ENCODE results near the gene KREMEN2.
"Not testable (repeated sequence)": the region's sequence is repeated elsewhere in the genome, so short reads cannot be mapped to it uniquely, and the experiment has no call there.

Gene KREMEN2, protein sequence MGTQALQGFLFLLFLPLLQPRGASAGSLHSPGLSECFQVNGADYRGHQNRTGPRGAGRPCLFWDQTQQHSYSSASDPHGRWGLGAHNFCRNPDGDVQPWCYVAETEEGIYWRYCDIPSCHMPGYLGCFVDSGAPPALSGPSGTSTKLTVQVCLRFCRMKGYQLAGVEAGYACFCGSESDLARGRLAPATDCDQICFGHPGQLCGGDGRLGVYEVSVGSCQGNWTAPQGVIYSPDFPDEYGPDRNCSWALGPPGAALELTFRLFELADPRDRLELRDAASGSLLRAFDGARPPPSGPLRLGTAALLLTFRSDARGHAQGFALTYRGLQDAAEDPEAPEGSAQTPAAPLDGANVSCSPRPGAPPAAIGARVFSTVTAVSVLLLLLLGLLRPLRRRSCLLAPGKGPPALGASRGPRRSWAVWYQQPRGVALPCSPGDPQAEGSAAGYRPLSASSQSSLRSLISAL

DNA sequence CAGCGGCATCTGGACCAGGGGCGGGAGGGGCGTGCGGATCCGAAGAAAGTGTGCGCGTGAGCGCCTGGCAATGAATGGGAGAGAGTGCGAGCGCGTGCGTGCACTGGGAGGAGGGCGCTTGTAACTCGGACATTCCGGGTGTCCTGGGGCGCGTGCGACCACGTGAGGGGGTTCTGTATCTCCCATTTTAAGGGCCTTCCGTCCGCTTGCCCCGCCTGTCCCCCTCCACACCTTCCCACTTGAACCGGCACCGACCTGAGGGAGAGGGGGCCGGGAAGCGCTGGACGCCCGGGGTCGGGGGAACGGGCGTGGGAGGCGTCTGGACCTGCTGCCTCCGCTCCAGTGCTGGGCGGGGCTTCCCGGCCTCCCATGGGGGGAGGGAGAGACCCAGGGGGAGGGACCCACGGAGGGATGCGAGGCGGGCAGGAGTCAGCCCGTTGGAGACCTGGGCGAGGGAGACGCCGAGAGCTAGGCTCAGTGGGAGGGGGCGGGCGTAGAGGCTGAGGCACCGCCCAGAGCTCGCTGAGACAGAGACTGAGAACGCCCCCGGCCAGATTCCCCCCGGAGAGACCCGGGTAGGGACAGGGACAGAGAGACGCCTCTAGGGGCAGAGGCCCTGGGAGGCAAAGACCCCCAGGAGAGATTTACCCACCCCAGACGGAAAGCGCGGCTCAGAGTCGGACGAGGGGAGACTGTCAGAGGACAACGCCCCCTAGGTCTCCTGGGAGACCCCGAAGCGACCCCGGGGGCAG lies at the start of gene KREMEN2:
Gene KREMEN2 (plus strand): TSS at position 553 of the 752 bp plus-strand sequence. CDS start 246 bp downstream, outside the sequence.
- no peak for DNase-seq

DNA sequence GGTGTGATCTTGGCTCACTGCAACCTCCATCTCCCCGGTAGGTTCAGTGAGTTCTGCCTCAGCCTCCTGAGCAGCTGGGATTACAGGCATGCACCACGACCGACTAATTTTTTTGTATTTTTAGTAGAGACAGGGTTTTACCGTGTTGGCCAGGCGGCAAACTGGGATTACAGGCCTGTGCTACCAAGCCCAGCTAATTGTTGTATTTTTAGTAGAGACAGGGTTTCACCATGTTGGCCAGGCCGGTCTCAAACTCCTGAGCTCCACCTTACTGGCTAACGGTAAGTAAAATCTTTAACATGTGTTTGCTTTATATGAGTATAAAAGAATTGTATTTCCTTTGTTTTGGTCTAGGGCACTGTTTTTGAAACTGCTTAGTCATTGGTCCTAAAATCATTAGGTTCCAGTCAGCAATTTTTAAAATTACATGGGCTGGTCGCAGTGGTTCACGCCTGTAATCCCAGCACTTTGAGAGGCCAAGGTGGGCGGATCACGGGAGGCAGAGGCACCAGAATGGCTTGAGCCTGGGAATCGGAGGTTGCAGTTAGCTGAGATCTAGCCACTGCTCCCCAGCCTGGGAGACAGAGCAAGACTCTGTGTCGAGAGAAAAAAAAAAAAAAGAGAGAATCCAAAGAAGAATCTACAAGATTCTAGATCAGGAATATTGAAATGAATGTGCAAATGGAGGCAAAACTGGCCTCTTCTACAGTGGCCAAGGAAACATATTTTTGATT lies 48.7 kb upstream of the KREMEN2 start:
- no peak for DNase-seq

DNA sequence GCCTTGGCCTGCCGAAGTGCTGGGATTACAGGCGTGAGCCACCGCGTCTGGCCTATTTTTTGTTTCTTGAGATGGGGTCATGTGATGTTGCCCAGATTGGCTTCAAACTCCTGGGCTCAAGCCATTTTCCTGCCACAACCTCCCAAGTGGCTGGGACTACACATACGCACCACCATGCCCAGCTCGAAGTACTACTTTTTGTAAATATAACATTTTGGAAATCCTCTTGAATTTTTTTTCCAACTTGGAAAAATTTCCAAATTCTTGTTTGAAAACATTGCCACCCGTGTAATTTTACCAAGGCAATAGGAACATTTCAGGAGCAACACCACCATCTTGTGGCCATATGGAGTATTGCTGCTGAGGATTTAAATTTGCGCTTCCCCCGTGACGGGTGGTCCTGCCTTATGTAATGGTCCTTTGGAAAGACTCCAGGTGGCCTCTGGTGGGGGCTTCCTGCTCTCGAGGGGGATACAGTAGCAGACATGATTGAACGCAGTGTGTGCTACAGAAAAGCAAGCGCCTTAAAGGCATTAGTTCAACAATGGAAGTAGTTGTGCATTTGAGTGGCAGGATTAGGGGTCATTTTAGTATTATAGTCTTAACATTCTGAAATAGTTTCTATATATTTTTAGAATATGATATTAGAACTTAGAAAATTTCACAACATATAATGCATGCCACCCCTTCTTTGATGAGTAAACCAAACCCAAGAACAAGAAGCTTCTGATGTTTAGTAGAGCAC lies 44.4 kb upstream of the KREMEN2 start:
- peak; percentile 60 for DNase-seq

DNA sequence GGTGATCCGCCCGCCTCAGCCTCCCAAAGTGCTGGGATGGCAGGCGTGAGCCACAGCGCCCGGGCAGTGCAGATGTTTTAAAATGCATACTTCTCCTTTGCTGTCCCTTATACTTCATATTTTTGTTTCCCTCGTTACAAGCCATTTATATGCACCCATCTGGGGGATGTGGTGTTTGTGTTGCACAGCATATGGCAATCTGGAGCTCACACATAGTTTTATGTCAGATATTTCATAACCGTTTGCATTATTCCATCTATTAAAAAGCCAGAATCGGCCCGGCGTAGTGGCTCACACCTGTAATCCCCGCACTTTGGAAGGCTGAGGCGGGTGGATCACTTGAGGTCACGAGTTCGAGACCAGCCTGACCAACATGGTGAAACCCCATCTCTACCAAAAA lies 40.6 kb upstream of the KREMEN2 start:
- DNase-seq: no peak

DNA sequence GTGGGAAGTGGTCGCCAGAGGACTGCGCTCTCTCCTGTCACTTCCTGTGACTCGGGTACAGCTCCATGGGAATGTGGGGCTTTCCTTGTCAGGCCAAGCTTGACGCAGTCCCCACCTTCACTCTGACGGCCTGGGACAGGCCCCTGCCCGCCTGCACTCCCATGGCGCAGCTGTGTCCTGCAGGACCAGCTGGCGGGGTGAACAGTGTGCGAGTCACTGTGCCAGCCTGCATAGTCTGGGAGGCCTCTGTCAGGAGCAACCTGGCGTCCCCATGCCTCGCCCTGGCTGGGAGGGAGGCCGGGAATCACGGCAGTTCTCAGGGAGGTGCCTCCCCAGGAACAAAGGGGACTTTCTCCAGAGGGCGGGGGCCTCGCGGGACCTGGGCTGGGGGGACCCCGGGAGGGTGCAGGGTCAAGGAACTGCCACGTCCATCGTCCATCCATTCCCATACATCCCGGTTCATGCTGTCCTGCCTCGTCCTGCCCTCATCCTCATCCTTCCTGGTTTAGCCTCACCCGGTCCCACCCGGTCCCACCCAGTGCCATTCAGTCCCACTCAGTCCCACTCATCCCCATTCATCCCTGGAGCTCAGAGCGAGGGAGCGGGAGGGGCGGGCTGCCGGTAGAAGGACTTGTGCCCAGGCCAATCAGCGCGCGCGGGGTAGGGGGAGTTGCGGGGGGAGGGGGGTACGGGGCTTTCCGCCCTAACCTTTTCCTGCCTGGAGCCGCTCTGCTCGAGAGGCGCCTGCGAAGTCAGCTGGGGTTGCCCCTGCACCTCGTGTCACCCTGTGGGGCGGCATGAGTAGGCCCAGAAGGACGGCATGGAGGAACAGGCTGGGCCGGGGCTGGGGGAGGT lies 38.9 kb upstream of the KREMEN2 start:
- DNase-seq: no peak

DNA sequence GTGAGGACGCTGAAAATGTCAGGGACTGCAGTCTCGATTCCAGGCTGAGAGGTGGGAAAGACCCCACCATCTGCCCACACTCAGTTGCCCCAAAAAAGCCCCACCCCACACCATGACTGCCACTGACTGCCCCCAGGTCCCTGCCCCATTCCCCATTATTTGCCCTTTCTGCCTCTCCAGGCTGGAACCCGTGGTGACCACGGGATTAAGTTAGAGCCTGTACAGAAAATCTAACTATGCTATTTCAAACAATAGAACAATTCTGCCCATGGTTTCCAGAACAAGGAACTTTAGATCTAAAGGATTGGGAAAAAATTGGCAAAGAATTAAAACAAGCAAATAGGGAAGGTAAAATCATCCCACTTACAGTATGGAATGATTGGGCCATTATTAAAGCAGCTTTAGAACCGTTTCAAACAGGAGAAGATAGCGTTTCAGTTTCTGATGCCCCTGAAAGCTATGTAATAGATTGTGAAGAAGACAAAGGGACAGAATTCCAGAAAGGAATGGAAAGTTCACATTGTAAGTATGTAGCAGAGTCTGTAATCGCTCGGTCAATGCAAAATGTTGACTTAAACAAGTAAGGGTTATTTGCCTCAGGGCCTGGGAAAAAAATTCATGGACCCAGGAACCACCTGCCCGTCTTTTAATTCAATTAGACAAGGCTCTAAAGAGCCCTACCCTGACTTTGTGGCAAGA lies 38.0 kb upstream of the KREMEN2 start:
- no peak for DNase-seq

DNA sequence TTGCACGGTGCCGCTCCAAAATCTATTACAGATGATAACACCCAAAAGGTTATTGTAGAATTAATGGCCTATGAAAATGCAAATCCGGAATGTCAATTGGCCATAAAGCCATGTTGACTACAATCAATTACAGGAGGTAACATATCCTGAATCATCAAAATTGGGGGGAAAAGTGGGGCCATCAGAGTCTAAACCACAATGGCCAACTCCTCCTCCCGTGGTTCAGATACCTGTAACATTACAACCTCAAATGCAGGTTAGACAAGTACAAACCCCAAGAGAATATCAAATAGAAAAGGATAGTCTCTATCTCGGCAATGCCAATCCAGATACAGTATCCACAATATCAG lies 37.5 kb upstream of the KREMEN2 start:
- DNase-seq: no peak

DNA sequence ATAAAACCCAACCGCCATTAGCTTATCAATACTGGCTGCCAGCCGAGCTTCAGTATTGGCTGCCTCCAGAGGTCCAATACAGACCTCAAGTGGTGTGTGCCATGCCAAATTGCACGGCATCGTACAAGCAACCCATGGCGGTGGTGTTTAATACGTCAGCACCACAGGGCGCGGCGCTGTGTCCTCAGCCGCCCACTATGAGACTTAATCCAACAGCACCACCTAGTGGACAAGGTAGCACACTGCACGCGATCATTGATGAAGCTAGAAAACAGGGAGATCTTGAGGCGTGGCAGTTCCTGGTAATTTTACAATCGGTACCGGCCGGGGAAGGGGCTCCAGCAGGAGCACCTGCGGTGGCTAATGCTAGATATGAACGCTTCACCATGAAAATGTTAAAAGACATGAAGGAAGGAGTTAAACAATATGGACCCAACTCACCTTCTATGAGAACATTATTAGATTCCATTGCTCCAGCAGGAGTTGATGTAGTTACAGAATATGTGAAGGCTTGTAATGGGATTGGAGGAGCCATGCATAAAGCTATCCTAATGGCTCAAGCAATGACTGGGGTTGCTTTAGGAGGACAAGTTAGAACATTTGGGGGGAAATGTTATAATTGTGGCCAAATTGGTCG lies 36.9 kb upstream of the KREMEN2 start:
- peak; percentile 88 for DNase-seq

DNA sequence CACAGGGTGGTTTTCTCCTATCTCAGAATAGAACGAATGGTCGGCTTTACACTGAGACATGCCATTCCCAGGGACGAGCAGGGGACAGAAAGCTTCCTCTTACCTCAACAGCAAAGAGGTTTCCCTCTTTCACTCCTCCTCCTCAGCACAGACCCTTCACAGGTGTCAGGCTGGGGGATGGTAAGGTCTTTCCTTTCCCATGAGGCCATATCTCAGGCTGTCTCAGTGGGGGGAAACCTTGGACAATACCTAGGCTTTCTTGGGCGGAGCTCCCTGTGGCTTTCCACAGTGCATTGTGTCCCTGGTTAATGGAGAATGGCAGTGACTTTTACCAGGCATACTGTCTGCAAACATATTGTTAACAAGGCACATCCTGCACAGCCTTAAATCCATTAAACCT lies 35.9 kb upstream of the KREMEN2 start:
- not testable (repeated sequence) for DNase-seq

DNA sequence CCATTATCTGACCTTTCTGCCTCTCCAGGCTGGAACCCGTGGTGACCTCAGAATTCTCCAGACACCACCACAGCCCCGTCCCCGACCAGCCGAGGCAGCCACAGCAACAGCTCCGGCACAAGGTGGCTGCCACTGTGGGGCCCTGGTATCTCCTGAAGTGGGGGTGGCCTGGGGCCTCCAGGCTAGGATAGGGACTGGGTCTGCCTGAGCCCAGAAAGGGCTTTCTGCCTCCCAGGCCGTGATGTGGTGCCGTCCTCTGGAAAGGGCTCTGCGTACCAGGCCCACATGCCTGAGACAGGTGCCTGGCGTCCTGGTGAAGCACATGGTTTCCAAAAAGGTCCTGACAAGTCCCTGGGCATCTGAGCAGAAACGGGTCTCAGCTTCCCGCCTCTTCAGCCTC lies 35.3 kb upstream of the KREMEN2 start:
- no peak for DNase-seq

DNA sequence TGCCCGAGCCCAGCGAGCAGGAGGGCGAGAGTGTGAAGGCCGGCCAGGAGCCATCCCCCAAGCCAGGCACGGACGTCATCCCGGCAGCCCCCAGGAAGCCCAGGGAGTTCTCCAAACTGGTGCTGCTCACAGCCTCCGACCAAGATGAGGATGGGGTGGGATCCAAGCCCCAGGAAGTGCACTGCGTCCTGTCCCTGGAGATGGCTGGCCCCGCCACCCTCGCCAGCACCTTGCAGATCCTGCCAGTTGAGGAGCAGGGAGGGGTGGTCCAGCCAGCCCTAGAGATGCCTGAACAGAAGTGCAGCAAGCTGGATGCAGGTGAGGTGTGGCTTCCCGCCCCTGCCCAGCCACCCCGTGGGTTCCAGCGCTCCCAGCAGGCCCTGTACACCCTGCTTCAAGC lies 34.4 kb upstream of the KREMEN2 start:
- DNase-seq: no peak

DNA sequence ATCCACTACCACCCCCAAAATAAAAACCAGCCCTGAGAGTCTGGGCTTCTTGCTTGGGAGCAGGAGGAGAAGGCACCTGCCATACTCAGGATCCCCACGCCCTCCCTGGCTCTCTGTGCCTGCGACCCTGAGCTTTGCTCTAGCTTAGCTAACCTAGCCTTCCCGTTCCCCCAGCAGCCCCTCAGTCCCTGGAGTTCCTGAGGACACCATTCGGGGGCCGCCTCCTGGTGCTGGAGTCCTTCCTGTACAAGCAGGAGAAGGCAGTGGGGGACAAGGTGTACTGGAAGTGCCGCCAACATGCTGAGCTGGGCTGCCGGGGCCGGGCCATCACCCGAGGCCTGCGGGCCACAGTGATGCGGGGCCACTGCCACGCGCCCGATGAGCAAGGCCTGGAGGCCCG lies 33.8 kb upstream of the KREMEN2 start:
- DNase-seq: no peak

DNA sequence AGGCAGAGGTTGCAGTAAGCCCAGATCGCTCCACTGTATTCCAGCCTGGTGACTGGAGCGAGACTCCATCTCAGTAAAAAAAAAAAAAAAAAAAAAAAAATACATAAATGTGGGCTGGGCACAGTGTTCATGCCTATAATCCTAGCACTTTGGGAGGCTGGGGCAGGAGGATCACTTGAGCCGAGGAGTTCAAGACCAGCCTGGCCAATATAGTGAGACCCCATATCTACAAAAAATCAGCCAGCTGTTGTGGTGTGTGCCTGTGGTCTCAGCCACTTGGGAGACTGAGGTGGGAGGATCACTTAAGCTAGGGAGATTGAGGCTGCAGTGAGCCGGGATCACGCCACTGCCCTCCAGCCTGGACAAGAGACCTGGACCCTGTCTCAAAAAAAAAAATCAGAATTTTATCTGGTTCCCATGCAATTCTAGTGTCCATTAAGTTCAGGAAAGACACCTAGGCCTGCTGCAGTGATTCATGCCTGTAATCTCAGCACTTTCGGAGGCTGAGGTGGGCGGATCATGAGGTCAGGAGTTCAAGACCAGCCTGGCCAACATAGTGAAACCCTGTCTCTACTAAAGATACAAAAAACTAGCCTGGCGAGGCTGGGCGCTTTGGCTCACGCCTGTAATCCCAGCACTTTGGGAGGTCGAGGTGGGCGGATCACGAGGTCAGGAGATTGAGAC lies 32.7 kb upstream of the KREMEN2 start:
- not testable (repeated sequence) for DNase-seq

DNA sequence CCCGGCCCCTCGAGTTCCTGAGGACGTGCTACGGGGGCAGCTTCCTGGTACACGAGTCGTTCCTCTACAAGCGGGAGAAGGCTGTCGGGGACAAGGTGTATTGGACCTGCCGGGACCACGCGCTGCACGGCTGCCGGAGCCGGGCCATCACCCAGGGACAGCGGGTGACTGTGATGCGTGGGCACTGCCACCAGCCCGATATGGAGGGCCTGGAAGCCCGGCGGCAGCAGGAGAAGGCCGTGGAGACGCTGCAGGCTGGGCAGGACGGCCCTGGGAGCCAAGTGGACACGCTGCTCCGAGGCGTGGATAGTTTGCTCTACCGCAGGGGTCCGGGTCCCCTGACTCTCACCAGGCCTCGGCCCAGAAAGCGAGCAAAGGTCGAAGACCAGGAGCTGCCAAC lies 30.9 kb upstream of the KREMEN2 start:
- no peak for DNase-seq

DNA sequence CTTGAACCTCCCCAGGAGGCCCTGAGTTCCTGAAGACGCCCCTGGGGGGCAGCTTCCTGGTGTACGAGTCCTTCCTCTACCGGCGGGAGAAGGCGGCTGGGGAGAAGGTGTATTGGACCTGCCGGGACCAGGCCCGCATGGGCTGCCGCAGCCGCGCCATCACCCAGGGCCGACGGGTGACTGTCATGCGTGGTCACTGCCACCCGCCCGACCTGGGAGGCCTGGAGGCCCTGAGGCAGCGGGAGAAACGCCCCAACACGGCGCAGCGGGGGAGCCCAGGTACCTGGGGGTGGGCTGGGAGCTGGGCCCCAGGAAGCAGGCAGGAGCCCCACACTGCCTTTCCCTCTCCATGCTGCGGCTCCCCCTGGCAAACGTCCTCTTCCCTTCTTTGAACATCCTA lies 30.4 kb upstream of the KREMEN2 start:
- DNase-seq: no peak

DNA sequence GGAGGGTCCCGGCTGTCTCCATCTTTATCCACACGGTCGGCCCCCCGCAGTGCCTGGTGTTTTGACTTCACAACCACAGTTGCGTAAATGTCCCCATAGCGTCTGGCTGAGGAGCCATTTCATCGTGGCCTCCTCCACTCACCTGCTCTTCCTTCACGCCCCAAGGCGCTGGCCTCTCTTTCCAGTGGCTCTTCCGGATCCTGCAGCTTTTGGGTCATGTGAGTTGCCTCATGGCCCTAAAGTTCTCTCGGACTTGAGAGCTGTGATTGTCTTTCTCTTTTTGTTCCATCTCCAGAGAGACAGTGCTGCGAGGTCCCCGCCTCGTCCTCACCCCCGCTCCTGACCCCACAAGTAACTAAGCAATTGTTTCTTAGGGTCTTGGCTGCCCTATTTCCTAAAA lies 29.6 kb upstream of the KREMEN2 start:
- DNase-seq: no peak

DNA sequence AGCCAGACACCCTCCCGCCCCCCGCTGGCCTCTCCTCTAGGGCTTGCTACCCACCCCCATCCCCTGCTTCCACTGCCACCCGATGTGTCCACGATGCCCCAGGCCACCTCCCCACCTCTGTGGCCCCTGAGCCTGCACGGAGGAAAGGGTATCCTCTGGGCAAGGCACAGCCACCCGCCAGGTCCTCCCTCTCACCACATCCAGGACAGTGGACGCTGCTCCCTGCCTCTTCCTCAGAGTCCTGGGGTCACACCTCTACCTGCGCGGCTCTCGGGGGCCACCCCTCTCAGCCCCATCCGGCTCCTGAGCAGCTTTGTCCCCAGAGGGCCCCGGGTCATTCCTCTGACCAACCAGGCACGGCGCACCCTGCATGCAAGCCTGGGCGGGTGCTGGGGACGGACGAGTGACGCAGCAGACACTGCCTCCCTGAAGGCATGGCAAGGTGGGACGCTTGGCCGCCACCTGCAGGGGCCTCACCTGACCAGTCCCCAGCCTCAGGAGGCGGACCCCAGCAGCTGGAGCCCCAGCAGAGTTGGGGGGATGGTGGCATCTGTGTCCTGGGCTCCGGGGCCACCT lies 27.6 kb upstream of the KREMEN2 start:
- no peak for DNase-seq

DNA sequence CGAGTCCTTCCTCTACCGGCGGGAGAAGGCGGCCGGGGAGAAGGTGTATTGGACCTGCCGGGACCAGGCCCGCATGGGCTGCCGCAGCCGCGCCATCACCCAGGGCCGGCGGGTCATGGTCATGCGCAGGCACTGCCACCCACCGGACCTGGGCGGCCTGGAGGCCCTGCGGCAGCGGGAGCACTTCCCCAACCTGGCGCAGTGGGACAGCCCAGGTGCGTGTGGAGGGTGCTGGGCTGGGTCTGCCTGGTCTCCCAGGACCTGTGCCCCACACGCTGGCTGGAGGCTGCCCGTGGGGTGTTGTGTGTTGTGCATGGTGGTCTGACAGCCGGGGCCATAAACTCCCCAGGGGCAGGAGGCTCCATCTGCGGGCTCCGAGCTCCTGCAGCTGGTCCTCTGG lies 26.9 kb upstream of the KREMEN2 start:
- no peak for DNase-seq

DNA sequence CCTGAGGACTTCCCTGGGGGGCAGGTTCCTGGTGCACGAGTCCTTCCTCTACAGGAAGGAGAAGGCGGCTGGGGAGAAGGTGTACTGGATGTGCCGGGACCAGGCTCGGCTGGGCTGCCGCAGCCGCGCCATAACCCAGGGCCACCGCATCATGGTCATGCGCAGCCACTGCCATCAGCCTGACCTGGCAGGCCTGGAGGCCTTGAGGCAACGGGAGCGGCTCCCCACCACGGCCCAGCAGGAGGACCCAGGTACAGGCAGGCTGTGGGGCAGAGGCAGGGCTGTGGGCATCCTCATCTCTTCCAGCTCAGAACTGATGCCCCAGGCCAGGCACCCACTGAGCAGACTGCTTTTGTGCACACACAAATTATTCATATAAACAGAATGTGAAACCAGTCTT lies 25.9 kb upstream of the KREMEN2 start:
- DNase-seq: no peak

DNA sequence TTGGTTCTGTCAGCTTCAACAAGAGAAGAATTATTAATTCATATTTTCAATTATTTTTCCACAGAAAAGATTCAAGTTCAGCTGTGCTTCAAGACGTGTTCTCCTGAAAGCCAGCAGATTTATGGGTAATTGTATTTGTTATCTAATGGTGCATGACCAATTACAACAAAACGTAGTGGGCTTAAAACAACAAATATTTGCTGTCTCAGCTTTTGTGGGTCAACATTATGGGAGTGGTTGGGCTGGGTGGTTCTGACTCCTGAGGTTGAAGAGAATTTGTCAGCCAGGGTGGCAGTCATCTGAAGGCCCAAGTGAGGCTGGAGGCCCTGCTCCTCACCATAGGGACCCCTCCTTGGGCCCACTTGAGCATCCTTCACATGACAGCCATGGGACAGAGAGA lies 24.1 kb upstream of the KREMEN2 start:
- DNase-seq: no peak

All from CD4-positive, alpha-beta T cell treated with Interleukin-4 for 4 hours (primary cell).